ENCODE results near the gene TMEM120A.

GRCh38 chr7:76022026-76022780, 27.8 kb upstream of the TMEM120A start:
- TF ChIP-seq CTCF (IDR thresholded peaks at IDR 0.05; ENCODE audit: insufficient read depth, low read length): no peak
- TF ChIP-seq POLR2AphosphoS5 (IDR thresholded peaks at IDR 0.05; ENCODE audit: low read depth): no peak
- TF ChIP-seq GABPA (IDR thresholded peaks at IDR 0.05; ENCODE audit: low read depth): no peak

Measured in HL-60 (cell line).